Mucosa of gallbladder (tissue), 1 donor: ENCODE results near the gene TERB1. TPM values are rescaled to one million over a fixed set of nuclear protein-coding genes. Genes with fewer than 3 reads are reported as not detected.

ENCODE experiments used
- total RNA-seq: library from RNA; stranded (reverse); gene quantifications from one replicate; pipeline ENCODE4 v1.2.1, GENCODE V29; 2021
- donor health status: DM: no; HTN: no; CAD: no.

The TERB1 gene
- total RNA-seq, 1 donor from 2014 or later, result not detected

Other genes starting within 250 kb of the TERB1 start
- gene CKLF, start 249.0 kb downstream of the TERB1 start, total RNA-seq, result 50.0 TPM
- 12.1 TPM for gene CMTM1, start 235.1 kb downstream of the TERB1 start, total RNA-seq
- not detected for gene CMTM2, start 222.1 kb downstream of the TERB1 start, total RNA-seq
- 19.2 TPM for gene CMTM3, start 196.9 kb downstream of the TERB1 start, total RNA-seq
- 67.9 TPM for gene CMTM4, start 104.8 kb downstream of the TERB1 start, total RNA-seq
- gene DYNC1LI2, start 50.0 kb downstream of the TERB1 start, total RNA-seq, result 151 TPM
- 46.1 TPM for gene NAE1, start 29.4 kb upstream of the TERB1 start, total RNA-seq
- not detected for gene CA7, start 42.8 kb upstream of the TERB1 start, total RNA-seq
- 18.6 TPM for gene PDP2, start 78.9 kb upstream of the TERB1 start, total RNA-seq
- 8.7 TPM for gene CDH16, start 117.3 kb upstream of the TERB1 start, total RNA-seq
- 9.4 TPM for gene RRAD, start 124.0 kb upstream of the TERB1 start, total RNA-seq
- gene CIAO2B, start 132.8 kb upstream of the TERB1 start, total RNA-seq, result 84.5 TPM
- 187 TPM for gene CES2, start 133.9 kb upstream of the TERB1 start, total RNA-seq
- gene CES3, start 159.7 kb upstream of the TERB1 start, total RNA-seq, result 5.2 TPM
- gene CES4A, start 187.0 kb upstream of the TERB1 start, total RNA-seq, result 19.4 TPM
- 40.9 TPM for gene CBFB, start 227.6 kb upstream of the TERB1 start, total RNA-seq